Occipital lobe (tissue), 2 donors: ENCODE data around the gene SCMH1. TPM values are rescaled to one million over a fixed set of nuclear protein-coding genes. Genes with fewer than 3 reads are reported as not detected.

Experiments used
- DNase-seq: peaks from one replicate; lab custom pipeline; 2025; lab: John Stamatoyannopoulos, UW
- total RNA-seq: library from RNA; depleted of rRNA; stranded (reverse); fragments of >200 nt; gene quantifications from one replicate; pipeline ENCODE4 v1.2.3, GENCODE V29; 2014

SCMH1 gene
- total RNA-seq, 1 donor from 2014 or later = 45.5 TPM

DNA sequence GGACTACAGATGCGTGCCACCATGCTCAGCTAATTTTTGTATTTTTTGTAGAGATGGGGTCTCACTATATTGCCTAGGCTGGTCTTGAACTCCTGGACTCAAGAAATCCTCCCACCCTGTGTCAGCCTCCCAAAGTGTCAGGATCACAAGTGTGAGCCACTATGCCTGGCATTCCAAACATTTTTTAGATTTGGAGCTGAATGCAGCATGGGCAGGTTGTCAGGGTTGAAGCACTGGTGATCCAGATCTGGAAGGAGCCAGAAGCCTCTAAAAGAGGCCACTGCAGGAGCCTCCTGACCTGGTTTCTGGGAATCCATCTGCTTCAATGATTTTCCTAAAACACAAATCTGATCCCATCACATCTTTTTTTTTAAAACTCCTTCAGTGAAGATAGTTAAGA lies 264.4 kb downstream of the SCMH1 start:
- no peak for DNase-seq

Other genes with a start within 250 kb of the SCMH1 start
- gene SLFNL1, start 220.6 kb downstream of the SCMH1 start, total RNA-seq = 0.94 TPM
- 5.9 TPM for gene FOXO6, start 119.1 kb upstream of the SCMH1 start, total RNA-seq
- gene EDN2, start 242.4 kb upstream of the SCMH1 start, total RNA-seq = not detected